Kasumi-1 (cell line): ENCODE data around the gene CTTN.

Experiments
- DNase-seq, 2 experiments: peaks; one replicate each; lab custom pipeline; 2025; lab: John Stamatoyannopoulos, UW

CTTN gene

GRCh38 chr11:70428701-70429427 is 30.5 kb downstream of the CTTN start:
- no peak for DNase-seq

DNA sequence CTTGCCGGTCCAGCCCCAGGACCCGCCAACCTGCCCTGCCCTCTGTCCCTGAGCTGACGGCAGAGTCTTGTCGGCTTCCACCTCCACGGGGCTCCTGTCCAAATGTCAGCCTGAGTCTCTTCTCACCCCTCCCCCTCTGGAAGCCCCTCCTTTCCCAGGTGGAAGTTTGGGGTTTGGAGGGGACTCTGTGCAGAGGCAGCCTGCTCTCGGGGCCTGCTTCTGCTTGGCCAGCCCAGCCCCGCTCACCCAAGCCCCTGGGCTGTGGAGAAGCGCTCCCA is 31.0 kb downstream of the CTTN start:
- no peak for DNase-seq

DNA sequence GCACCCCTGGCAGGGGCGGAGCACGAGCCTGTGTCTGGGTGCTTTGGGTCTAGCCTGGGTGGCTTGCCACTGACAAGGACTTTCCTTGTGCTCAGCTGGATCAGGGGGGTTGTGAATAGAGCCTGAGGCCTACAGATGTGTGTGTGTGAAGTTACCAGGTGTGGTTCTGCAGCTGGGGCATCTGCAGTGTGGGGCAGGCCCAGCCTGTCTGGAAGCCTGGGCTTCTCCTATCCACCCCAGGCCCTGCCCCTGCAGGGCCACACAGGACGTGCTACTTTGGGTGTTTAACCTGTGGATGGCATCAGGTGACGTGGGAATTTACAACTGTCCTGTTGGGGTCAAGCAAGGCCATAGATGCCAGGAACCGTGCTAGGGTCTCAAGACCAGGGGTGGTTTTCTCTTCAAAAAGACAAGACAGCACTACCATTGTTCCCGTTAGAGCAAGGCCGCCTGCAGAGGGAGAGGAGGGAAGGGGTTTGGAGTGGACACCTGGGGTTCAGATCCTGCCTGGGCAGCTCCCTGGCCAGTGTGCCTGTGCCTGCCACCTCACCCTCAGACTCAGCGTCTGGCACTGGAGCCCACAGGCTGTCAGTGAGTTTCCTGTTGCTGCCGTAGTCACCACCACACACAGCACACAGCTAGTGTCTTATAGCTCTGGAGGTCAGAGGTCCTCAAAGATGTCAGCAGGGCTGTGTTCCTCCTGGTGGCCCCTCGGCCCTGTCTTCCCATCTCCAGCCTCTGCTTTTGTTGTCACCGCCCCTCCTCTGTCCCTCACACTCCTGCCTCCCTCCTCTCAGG is 31.6 kb downstream of the CTTN start:
- no peak for DNase-seq

DNA sequence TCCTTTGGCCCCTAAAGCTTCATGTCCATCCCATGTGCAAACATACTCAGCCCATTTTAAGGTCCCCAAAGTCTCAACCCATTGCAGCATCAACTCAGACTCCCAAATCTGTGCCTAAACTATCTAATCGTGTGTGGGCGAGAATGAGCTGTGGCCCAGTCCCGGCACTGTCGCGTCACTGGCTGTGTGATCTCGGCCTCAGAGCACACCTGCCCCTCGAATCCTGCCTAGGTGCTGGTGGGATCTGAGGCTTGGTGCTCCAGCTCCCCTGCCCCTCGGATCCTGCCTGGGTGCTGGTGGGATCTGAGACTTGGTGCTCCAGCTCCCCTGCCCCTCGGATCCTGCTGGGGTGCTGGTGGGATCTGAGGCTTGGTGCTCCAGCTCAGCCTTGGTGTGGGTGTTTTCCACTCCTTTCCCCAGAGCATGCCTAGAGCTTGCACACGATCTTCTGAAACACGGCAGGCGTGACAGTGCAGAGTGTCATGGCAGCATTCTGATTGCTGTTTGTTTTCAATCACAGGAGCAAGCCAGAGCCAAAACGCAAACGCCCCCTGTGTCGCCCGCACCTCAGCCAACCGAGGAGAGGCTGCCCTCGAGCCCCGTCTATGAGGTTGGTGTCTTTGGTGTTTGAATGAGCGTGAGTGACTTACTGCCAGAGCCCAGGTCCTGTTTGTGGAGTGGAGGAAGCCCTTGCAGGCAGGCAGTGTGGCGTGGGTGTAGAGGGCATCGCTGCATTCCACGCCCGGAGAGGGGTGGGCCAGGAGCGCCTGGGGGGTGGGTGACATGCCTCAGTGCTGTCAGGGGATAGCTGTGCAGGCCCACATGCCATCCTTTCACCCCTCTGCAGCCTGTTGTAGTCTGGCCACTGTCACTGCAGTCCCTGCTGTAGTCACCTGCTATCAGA is 32.6 kb downstream of the CTTN start:
- no peak for DNase-seq

DNA sequence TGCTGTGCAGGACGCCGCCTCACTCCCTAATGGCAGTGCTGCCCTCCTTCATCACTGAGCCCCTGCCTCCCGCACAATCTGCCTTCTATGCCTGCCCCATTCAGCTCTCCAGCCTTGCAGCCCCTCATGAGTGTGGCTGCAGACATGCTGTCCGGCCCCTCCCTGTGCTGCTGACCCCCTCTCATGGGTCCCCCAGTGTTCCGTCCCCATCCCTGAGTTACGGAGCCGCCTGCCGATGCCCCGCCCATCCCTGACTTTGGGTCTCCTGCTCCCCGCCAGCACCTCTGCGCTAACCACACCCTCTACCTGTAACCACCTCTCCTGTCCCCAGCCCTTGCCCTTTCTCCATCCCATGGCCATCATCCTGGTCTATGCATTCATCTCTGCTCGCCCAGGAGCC is 33.3 kb downstream of the CTTN start:
- no peak for DNase-seq

GRCh38 chr11:70432065-70432464 is 33.7 kb downstream of the CTTN start:
- DNase-seq: peak in 1 of 2 experiments; percentile 2

GRCh38 chr11:70432580-70432979 is 34.3 kb downstream of the CTTN start:
- no peak for DNase-seq

DNA sequence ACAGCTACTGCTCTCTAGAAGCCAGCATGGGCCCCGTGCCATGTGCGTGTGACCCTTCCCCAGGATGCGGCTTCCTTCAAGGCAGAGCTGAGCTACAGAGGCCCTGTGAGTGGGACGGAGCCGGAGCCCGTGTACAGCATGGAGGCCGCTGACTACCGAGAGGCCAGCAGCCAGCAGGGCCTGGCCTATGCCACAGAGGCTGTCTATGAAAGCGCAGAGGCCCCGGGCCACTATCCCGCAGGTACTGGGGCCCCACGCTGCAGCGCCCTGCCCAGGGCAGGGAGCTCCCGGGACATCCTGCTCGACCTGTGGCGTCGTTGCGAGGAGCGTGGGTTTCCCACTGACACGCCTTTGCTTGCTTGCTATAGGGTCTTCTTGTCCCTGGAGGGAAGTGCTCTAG is 34.7 kb downstream of the CTTN start:
- no peak for DNase-seq

DNA sequence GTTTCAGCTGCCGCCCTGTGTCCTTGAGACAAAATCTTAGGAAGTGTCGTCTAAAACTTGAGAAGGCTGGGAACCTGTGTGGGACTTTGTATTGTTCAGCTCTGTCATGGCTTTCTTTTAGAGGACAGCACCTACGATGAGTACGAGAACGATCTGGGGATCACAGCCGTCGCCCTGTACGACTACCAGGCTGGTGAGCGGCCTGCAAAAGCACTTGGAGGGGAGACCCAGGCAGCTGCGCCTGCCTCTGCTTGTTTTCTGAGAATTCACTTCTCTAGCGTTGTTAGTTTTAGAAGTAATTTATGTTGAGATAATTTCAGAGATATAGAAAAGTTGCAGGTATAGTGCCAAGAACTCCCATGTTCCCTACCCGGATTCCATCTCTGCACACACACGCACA is 35.2 kb downstream of the CTTN start:
- DNase-seq: no peak

GRCh38 chr11:70433966-70434812 is 35.9 kb downstream of the CTTN start:
- no peak for DNase-seq

DNA sequence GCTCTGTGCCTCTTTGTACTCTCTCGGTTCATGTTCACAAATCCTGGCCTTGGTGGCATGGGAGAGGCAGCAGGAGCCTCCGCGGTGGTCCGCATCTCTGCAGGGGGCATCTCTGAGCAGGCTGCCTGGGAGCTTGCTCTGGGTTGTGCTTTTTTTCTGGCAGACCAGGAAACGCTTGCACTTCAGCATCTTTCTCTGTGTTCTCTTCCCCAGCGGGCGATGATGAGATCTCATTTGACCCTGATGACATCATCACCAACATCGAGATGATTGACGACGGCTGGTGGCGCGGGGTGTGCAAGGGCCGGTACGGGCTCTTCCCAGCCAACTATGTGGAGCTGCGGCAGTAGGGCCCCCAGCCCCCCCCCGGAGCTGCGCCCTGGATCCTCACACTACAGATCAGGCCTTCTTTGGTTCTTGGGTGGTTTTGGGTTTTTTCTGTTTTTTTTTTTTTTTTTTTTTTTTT is 36.5 kb downstream of the CTTN start:
- DNase-seq: no peak

DNA sequence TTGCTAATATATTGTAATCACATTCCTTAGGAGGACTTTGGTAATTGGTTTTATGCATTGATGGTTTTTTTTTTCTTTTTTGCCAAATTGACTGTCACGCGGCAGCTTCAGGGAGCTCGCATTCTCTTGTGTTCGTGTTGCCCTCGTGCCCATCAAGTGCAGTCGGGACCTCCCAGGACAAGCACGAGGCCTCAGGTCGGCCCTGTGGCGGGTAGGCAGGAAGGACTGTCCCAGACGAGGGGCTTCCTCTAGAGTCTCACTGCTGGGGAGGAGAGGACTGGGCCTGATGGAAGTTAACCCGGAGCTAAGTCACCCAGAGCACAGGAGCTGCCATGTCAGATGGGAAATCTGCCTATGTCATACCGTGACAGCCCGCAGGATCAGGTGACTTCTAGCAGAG is 37.0 kb downstream of the CTTN start:
- DNase-seq: no peak

- DNase-seq: no peak
Measured at GRCh38 chr11:70435765-70436500, 37.6 kb downstream of the CTTN start.

GRCh38 chr11:70436501-70436860 is 38.2 kb downstream of the CTTN start:
- DNase-seq: no peak

DNA sequence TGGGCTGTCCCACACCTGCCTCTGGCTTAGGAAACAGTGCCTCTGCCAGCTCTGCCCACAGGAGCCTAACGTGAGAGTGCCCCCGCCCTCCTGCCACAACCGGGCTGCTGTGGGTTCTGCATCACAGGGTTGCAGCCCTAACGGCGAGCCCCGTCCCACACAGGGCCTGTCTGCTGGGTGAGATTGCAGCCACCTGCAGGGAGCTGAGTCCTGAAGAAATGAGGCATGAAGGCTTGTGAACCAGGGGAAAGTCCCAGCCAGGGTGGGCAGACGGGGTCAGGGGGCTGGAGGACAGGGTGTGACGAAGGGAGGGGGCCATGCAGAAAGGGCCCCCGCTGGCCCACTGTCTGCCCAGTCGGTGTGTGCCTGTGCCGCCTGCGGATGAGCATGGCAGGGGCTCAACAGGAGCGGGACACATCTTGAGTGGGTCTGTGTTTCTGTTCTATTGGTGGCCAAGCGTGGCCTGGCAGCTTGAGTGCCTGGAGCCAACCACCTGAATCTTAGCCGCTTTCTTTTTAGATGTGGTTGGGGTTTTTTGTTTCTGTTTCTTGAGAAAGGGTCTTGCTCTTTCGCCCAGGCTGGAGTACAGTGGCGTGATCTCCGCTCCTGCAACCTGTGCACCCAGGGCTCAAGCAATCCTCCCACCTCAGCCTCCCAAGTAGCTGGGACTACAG is 38.9 kb downstream of the CTTN start:
- DNase-seq: no peak

DNA sequence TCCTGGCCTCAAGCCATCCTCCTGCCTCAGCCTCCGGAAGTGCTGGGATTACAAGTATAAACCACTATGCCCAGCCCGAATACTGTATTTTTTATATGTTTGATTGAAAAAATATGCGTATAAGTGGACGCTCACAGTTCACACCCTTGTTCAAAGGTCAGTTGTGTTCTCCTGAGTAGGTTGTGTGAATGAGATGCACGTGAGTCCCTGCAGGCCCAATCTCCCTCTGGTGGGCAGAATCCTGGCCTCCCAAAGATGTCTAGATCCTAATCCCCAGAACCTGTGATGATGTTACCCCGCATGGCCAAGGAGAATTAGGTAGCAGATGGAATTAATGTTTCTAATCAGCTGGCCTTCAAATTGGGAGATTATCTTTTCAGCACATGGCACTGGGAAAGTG is 41.9 kb downstream of the CTTN start:
- DNase-seq: no peak

GRCh38 chr11:70443773-70444030 is 45.4 kb downstream of the CTTN start:
- DNase-seq: no peak

- DNase-seq: no peak
Measured at GRCh38 chr11:70445091-70445490, 46.8 kb downstream of the CTTN start.

DNA sequence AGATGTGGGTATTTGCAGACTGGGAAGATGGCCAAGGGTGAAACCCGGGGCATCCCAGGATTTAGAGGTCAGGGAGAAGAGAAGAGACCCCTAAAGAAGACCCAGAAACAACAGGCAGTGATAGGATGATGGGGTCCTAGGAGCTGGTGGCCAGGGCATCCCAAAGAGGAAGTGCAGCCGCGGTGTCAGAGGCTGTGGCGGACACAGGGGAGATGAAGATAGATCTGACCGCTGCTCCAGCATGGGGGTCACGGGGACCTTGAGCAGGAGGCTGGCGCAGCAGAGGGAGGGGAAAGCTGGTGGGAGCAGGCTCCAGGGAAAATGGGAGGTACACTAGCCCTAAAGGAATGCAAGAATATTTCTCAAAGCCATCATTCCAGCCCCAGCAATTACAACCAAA is 47.3 kb downstream of the CTTN start:
- DNase-seq: no peak

DNA sequence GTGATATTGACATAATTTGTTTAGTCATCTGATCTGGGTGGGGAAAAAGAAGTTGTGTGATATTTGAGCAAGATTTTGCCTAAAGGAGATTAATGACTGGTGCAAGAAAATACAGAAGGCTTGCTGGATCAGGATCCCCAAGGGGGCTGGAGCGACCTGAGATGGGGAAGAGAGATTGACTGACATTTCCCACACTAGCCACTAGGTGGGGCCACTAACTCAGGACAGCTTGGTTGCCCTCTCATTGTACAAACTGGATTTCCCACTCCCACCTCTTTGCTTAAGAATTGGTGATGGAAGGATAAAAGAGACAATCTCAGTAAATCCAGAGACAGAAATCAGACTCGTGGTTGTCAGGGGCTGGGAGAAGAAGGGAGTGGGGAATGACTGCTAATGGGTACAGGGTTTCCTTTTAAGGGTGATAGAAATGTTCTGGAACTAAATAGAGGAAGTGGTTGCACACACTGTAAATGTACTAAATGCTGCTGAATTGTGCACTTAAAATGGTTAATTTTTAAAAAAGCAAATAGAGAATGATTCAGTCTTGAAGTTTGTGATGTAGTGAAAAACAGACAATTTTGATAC is 50.7 kb downstream of the CTTN start:
- peak in 1 of 2 experiments; percentile 17 for DNase-seq
